ENCODE data around the gene SLC25A38. TPM values are rescaled to one million over a fixed set of nuclear protein-coding genes. Genes with fewer than 3 reads are reported as not detected.
A peak's percentile ranks its signal among the peaks of the same experiment; 100 is the strongest.

Gene SLC25A38
- total RNA-seq, 2 experiments from 2014 or later: 43.2 to 44.7 TPM

- intact Hi-C loops (cut with DNase I, micrococcal nuclease): loop anchor here (10.0 kb wide), 3 partner anchors 1067 to 1383 kb away; partner anchors contain the start of genes RPL14 (in 1 of the 2) and ZNF621 (in 1 of the 2)
- CTCF ChIA-PET: interaction anchor here (0.7 kb wide), 1 partner anchor 18 kb away, joined by 3 read pairs; no protein-coding TSS in a partner anchor
- Histone ChIP-seq H3K27ac (ENCODE audit: low read depth in 1 of 2, low read length in 2 of 2) (no peak overlapping the region), H3K4me3 (ENCODE audit: low read length) (no peak overlapping the region), H3K36me3 (ENCODE audit: insufficient read depth, low read length) (peaks cover 40% of the 10 kb centered on the region), H3K27me3 (ENCODE audit: control insufficient read depth in 1 of 2, insufficient read depth in 2 of 2, low read length in 2 of 2) (no peaks in the 10 kb centered on the region), H3K4me1 (ENCODE audit: insufficient read depth, low read length) (peaks cover 52% of the 10 kb centered on the region), H3K9me3 (ENCODE audit: control insufficient read depth in 1 of 2, insufficient read depth in 1 of 2, low read length in 2 of 2) (no peaks in the 10 kb centered on the region)
- H3K27me3 Mint-ChIP-seq: no peaks in the 10 kb centered on the region
- POLR2A ChIA-PET: interaction anchor here (1.0 kb wide), 1 partner anchor 19 kb away, joined by 3 read pairs; the partner anchor contains the start of gene RPSA
- peaks cover 62% of the 10 kb centered on the region for H3K36me3 Mint-ChIP-seq (ENCODE audit: low read depth)
- no peak overlapping the region for H3K27ac Mint-ChIP-seq
- H3K4me3 Mint-ChIP-seq: no peak overlapping the region
- ATAC-seq (ENCODE audit: poor library complexity): no peak
- TF ChIP-seq, protein P1, sequence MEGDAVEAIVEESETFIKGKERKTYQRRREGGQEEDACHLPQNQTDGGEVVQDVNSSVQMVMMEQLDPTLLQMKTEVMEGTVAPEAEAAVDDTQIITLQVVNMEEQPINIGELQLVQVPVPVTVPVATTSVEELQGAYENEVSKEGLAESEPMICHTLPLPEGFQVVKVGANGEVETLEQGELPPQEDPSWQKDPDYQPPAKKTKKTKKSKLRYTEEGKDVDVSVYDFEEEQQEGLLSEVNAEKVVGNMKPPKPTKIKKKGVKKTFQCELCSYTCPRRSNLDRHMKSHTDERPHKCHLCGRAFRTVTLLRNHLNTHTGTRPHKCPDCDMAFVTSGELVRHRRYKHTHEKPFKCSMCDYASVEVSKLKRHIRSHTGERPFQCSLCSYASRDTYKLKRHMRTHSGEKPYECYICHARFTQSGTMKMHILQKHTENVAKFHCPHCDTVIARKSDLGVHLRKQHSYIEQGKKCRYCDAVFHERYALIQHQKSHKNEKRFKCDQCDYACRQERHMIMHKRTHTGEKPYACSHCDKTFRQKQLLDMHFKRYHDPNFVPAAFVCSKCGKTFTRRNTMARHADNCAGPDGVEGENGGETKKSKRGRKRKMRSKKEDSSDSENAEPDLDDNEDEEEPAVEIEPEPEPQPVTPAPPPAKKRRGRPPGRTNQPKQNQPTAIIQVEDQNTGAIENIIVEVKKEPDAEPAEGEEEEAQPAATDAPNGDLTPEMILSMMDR (IDR thresholded peaks at IDR 0.05): no peak
- H3K4me1 Mint-ChIP-seq (ENCODE audit: low read depth): peaks cover 65% of the 10 kb centered on the region
- DNase-seq: no peak
- H3K9me3 Mint-ChIP-seq: no peaks in the 10 kb centered on the region
Measured at GRCh38 chr3:39388153-39388552, 5.0 kb downstream of the SLC25A38 start.

GRCh38 chr3:39388741-39389248 is 5.6 kb downstream of the SLC25A38 start:
- ATAC-seq (ENCODE audit: poor library complexity) (no peak), DNase-seq (peak in 1 of 14 experiments; percentile 47)
- POLR2A ChIA-PET: interaction anchor here (1.0 kb wide), 1 partner anchor 18 kb away, joined by 3 read pairs; the partner anchor contains the start of gene RPSA
- intact Hi-C loops (cut with DNase I, micrococcal nuclease): loop anchor here (10.0 kb wide), 3 partner anchors 1066 to 1384 kb away; partner anchors contain the start of genes RPL14 (in 1 of the 2) and ZNF621 (in 1 of the 2)
- Histone ChIP-seq H3K9me3 (ENCODE audit: control insufficient read depth in 1 of 2, insufficient read depth in 1 of 2, low read length in 2 of 2) (no peaks in the 10 kb centered on the region), H3K27me3 (ENCODE audit: control insufficient read depth in 1 of 2, insufficient read depth in 2 of 2, low read length in 2 of 2) (no peaks in the 10 kb centered on the region), H3K27ac (ENCODE audit: low read depth in 1 of 2, low read length in 2 of 2) (peak overlapping the region in 1 of 2 donors; percentile 6), H3K36me3 (ENCODE audit: insufficient read depth, low read length) (peaks cover 47% of the 10 kb centered on the region), H3K4me1 (ENCODE audit: insufficient read depth, low read length) (peaks cover 46% of the 10 kb centered on the region), H3K4me3 (ENCODE audit: low read length) (no peak overlapping the region)
- no peaks in the 10 kb centered on the region for H3K9me3 Mint-ChIP-seq
- H3K27ac Mint-ChIP-seq: peak overlapping the region; percentile 10
- TF ChIP-seq, protein P1 (IDR thresholded peaks at IDR 0.05): no peak
- CTCF ChIA-PET: interaction anchor here (0.7 kb wide), 1 partner anchor 17 kb away, joined by 3 read pairs; no protein-coding TSS in a partner anchor
- peaks cover 62% of the 10 kb centered on the region for H3K36me3 Mint-ChIP-seq (ENCODE audit: low read depth)
- H3K4me1 Mint-ChIP-seq (ENCODE audit: low read depth): peaks cover 59% of the 10 kb centered on the region
- peak overlapping the region; percentile 2 for H3K4me3 Mint-ChIP-seq
- no peaks in the 10 kb centered on the region for H3K27me3 Mint-ChIP-seq

GRCh38 chr3:39390181-39390580 is 7.0 kb downstream of the SLC25A38 start:
- Mint-ChIP-seq H3K9me3 (no peaks in the 10 kb centered on the region), H3K27me3 (no peaks in the 10 kb centered on the region), H3K27ac (no peak overlapping the region), H3K4me1 (ENCODE audit: low read depth) (peaks cover 52% of the 10 kb centered on the region), H3K36me3 (ENCODE audit: low read depth) (peaks cover 72% of the 10 kb centered on the region), H3K4me3 (no peak overlapping the region)
- ChIA-PET POLR2A (interaction anchor here (0.9 kb wide), 1 partner anchor 27 kb away, joined by 3 read pairs; no protein-coding TSS in a partner anchor), CTCF (interaction anchor here (0.6 kb wide), 1 partner anchor 27 kb away, joined by 3 read pairs; no protein-coding TSS in a partner anchor)
- peaks cover 60% of the 10 kb centered on the region for H3K36me3 ChIP-seq (ENCODE audit: insufficient read depth, low read length)
- H3K4me1 ChIP-seq (ENCODE audit: insufficient read depth, low read length): peaks cover 33% of the 10 kb centered on the region
- intact Hi-C loops (cut with DNase I, micrococcal nuclease): no loop called here
- ATAC-seq (ENCODE audit: poor library complexity): no peak
- no peaks in the 10 kb centered on the region for H3K27me3 ChIP-seq (ENCODE audit: control insufficient read depth in 1 of 2, insufficient read depth in 2 of 2, low read length in 2 of 2)
- no peak overlapping the region for H3K4me3 ChIP-seq (ENCODE audit: low read length)
- no peak overlapping the region for H3K27ac ChIP-seq (ENCODE audit: low read depth in 1 of 2, low read length in 2 of 2)
- DNase-seq: no peak
- H3K9me3 ChIP-seq (ENCODE audit: control insufficient read depth in 1 of 2, insufficient read depth in 1 of 2, low read length in 2 of 2): no peaks in the 10 kb centered on the region
- TF ChIP-seq, protein P1 (IDR thresholded peaks at IDR 0.05): no peak

Data from CD4-positive, alpha-beta T cell (primary cell).